K562 (cell line): ENCODE measurements around the gene KCNJ10. TPM values are rescaled to one million over a fixed set of nuclear protein-coding genes. Genes with fewer than 3 reads are reported as not detected.
A peak's percentile ranks its signal among the peaks of the same experiment; 100 is the strongest.

Experiments
- E4F1 ChIP-seq: fragments of 250-450 bp; sonication (Bioruptor Pico); IDR thresholded peaks from 2 replicates; pipeline ENCODE4 v1.5.0; 2021; ENCODE audit warnings: mild to moderate bottlenecking, borderline replicate concordance
- ETV5 ChIP-seq: sonication (generic); formaldehyde crosslinking; IDR thresholded peaks from 2 replicates; pipeline ENCODE4 v1.4.0; 2020; ENCODE audit warnings: low read depth, mild to moderate bottlenecking, missing genetic modification reagents
- HBP1 ChIP-seq: fragments of 450-650 bp; formaldehyde crosslinking; IDR thresholded peaks from 2 replicates; pipeline ENCODE4 v1.4.0; 2022; ENCODE audit warnings: missing genetic modification characterization
- HDAC2 ChIP-seq: fragments of 450-650 bp; IDR thresholded peaks from 2 replicates; pipeline ENCODE4 v1.6.1; 2016; ENCODE audit warnings: mild to moderate bottlenecking
- HNRNPK ChIP-seq: fragments of 200-400 bp; formaldehyde crosslinking; IDR thresholded peaks from one replicate; pipeline ENCODE4 v1.6.1; 2018; ENCODE audit warnings: mild to moderate bottlenecking, low read depth, low read length; ENCODE audit not compliant: poor library complexity, severe bottlenecking
- MYNN ChIP-seq, 2 experiments: sonication (generic); formaldehyde crosslinking in 1 of 2; IDR thresholded peaks; 2 replicates each; pipeline versions ENCODE4 v1.5.0 to v1.6.1; 2016 to 2020; ENCODE audit warnings: antibody characterized with exemption in 1 of 2, missing genetic modification reagents in 1 of 2
- OTX1 ChIP-seq: fragments of 450-650 bp; formaldehyde crosslinking; IDR thresholded peaks from 2 replicates; pipeline ENCODE4 v1.4.0; 2022; ENCODE audit warnings: mild to moderate bottlenecking
- RREB1 ChIP-seq: fragments of 250-450 bp; sonication (Bioruptor Pico); IDR thresholded peaks from 2 replicates; pipeline ENCODE4 v1.4.0; 2020
- SIN3A ChIP-seq, 2 experiments: fragments of 150-350 bp in 1 of 2; IDR thresholded peaks; 2 replicates each; pipeline ENCODE4 v1.6.1; 2011 to 2016; ENCODE audit warnings: borderline replicate concordance in 2 of 2, low read depth in 2 of 2, low read length in 2 of 2, mild to moderate bottlenecking in 2 of 2, moderate library complexity in 2 of 2; ENCODE audit not compliant: control insufficient read depth in 1 of 2
- SMARCA4 ChIP-seq: fragments of 450-650 bp; IDR thresholded peaks from 2 replicates; pipeline ENCODE4 v1.6.1; 2016
- TAF9B ChIP-seq: fragments of 450-650 bp; IDR thresholded peaks from 2 replicates; pipeline ENCODE4 v1.6.1; 2018; ENCODE audit warnings: mild to moderate bottlenecking; ENCODE audit not compliant: partially characterized antibody
- TARDBP ChIP-seq: fragments of 450-650 bp; IDR thresholded peaks from 2 replicates; pipeline ENCODE4 v1.6.1; 2016
- TRIM28 ChIP-seq: fragments of 450-650 bp; IDR thresholded peaks from 2 replicates; pipeline ENCODE4 v1.6.1; 2017
- ZNF384 ChIP-seq: IDR thresholded peaks from 2 replicates; pipeline ENCODE4 v1.6.1; 2012; ENCODE audit warnings: low read depth, low read length, improper control_type of control experiment
- ZNF512 ChIP-seq: IDR thresholded peaks from 2 replicates; pipeline ENCODE4 v1.6.1; 2016; ENCODE audit warnings: missing genetic modification characterization, missing compliant biosample characterization
- ZSCAN32 ChIP-seq: fragments of 450-650 bp; formaldehyde crosslinking; IDR thresholded peaks from 2 replicates; pipeline ENCODE4 v1.4.0; 2020; ENCODE audit warnings: mild to moderate bottlenecking, moderate library complexity
- polyA plus RNA-seq, 8 experiments: library from polyadenylated mRNA; depleted of rRNA in 4 of 8; stranded (reverse) in 5 of 8; unstranded in 3 of 8; fragments of >200 nt; fragmentation: Nextera tagmentation in 2 of 8; fragmentation: Illumina TruSeq in 1 of 8; extraction: Ambion mirVana in 2 of 8; extraction: Trizol in 1 of 8; gene quantifications; 2 replicates each; pipeline versions ENCODE4 v1.2.1 to v1.2.3, GENCODE V29; 2011 to 2014; ENCODE audit warnings: inconsistent platforms in 1 of 8, missing spikeins in 1 of 8
- total RNA-seq, 7 experiments: library from RNA; depleted of rRNA in 6 of 7; stranded (reverse); fragments of >200 nt in 6 of 7; fragmentation: Illumina TruSeq in 2 of 7; extraction: Trizol in 2 of 7; gene quantifications; 2 replicates each; pipeline versions ENCODE4 v1.2.1 to v1.2.3, GENCODE V29; 2011 to 2021; ENCODE audit warnings: low replicate concordance in 1 of 7

Gene KCNJ10
- total and polyA plus RNA-seq, 9 of the 15 experiments (the other 6 are each of a cell fraction or from before 2014, with no cell fraction given): 0.06 to 0.11 TPM; not detected in 7

GRCh38 chr1:160046494-160047110 lies 23.4 kb downstream of the KCNJ10 start (continued):
- TF ChIP-seq E4F1 (CRISPR knock-in tag): no peak
- peak; percentile 87 for TF ChIP-seq TRIM28
- no peak for TF ChIP-seq HBP1 (CRISPR knock-in tag)
- 0 out of 2 replicates have a peak, but pooled peaks have one; percentile 54 for TF ChIP-seq ETV5 (CRISPR knock-in tag)
- 0 out of 2 replicates have a peak, but pooled peaks have one; percentile 14 for TF ChIP-seq ZNF384
- TF ChIP-seq MYNN (IDR thresholded peaks at IDR 0.05): peak; percentile 97
- no peak for TF ChIP-seq MYNN (CRISPR knock-in tag; IDR thresholded peaks at IDR 0.05)
- no peak for TF ChIP-seq HNRNPK
- TF ChIP-seq SIN3A (IDR thresholded peaks at IDR 0.05; ENCODE audit: borderline replicate concordance in 2 of 2, control insufficient read depth in 1 of 2, low read depth in 2 of 2, low read length in 2 of 2): no peak
- TF ChIP-seq TAF9B: peak; percentile 90
- TF ChIP-seq OTX1 (CRISPR knock-in tag): 0 out of 2 replicates have a peak, but pooled peaks have one; percentile 46
- peak; percentile 92 for TF ChIP-seq HDAC2
- TF ChIP-seq ZNF512 (tag): no peak
- TF ChIP-seq ZSCAN32 (CRISPR knock-in tag): no peak
- TF ChIP-seq TARDBP: peak; percentile 91
- no peak for TF ChIP-seq RREB1 (CRISPR knock-in tag)
- peak; percentile 97 for TF ChIP-seq SMARCA4
